ENCODE measurements around the gene ANXA11. TPM values are rescaled to one million over a fixed set of nuclear protein-coding genes. Genes with fewer than 3 reads are reported as not detected.

The ANXA11 gene
- total and polyA plus RNA-seq, 9 of the 15 experiments (the other 6 are each of a cell fraction or from before 2014, with no cell fraction given) = 43.6 to 212 (median 109) TPM

- TF ChIP-seq CEBPG (CRISPR knock-in tag; IDR thresholded peaks at IDR 0.05) (no peak), CEBPG (tag; conservative IDR thresholded peaks at IDR 0.05 in 1 of 2, IDR thresholded peaks at IDR 0.05 in 1 of 2) (no peak), ZNF133 (CRISPR knock-in tag; IDR thresholded peaks at IDR 0.05) (no peak), FOXK2 (conservative IDR thresholded peaks at IDR 0.05 in 1 of 2, IDR thresholded peaks at IDR 0.05 in 1 of 2; ENCODE audit: low read depth in 2 of 2) (peak; percentile 69 to 74; a peak in 3 of 4 replicates), CBX3 (IDR thresholded peaks at IDR 0.05; ENCODE audit: borderline replicate concordance in 1 of 2, low read length in 2 of 2) (no peak), ZNF699 (CRISPR knock-in tag; IDR thresholded peaks at IDR 0.05; ENCODE audit: insufficient replicate concordance) (no peak), CTCF (IDR thresholded peaks at IDR 0.05 in 2 of 3, conservative IDR thresholded peaks at IDR 0.05 in 1 of 3; ENCODE audit: insufficient read depth in 2 of 3, low read depth in 1 of 3, low read length in 3 of 3) (no peak), ZNF830 (CRISPR knock-in tag; IDR thresholded peaks at IDR 0.05) (no peak), SRF (CRISPR knock-in tag; IDR thresholded peaks at IDR 0.05) (no peak), E4F1 (CRISPR knock-in tag; IDR thresholded peaks at IDR 0.05; ENCODE audit: borderline replicate concordance) (no peak), U2AF2 (optimal IDR thresholded peaks at IDR 0.05; ENCODE audit: low read depth, low read length) (no peak), KDM4B (IDR thresholded peaks at IDR 0.05; ENCODE audit: borderline replicate concordance in 2 of 2, low read depth in 1 of 2) (no peak), CHD1 (IDR thresholded peaks at IDR 0.05; ENCODE audit: low read length) (no peak), HMGN3 (IDR thresholded peaks at IDR 0.05; ENCODE audit: borderline replicate concordance, extremely low read depth, insufficient read length, low read depth, low read length) (no peak), BRF2 (IDR thresholded peaks at IDR 0.05; ENCODE audit: borderline replicate concordance, insufficient read depth, insufficient read length) (no peak)
- TF ChIP-seq, protein P1, sequence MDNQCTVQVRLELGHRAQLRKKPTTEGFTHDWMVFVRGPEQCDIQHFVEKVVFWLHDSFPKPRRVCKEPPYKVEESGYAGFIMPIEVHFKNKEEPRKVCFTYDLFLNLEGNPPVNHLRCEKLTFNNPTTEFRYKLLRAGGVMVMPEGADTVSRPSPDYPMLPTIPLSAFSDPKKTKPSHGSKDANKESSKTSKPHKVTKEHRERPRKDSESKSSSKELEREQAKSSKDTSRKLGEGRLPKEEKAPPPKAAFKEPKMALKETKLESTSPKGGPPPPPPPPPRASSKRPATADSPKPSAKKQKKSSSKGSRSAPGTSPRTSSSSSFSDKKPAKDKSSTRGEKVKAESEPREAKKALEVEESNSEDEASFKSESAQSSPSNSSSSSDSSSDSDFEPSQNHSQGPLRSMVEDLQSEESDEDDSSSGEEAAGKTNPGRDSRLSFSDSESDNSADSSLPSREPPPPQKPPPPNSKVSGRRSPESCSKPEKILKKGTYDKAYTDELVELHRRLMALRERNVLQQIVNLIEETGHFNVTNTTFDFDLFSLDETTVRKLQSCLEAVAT (IDR thresholded peaks at IDR 0.05) = peak in 1 of 2 experiments; percentile 89; a peak in 2 of 4 replicates
- TF ChIP-seq, protein P2, sequence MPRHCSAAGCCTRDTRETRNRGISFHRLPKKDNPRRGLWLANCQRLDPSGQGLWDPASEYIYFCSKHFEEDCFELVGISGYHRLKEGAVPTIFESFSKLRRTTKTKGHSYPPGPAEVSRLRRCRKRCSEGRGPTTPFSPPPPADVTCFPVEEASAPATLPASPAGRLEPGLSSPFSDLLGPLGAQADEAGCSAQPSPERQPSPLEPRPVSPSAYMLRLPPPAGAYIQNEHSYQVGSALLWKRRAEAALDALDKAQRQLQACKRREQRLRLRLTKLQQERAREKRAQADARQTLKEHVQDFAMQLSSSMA (CRISPR knock-in tag; IDR thresholded peaks at IDR 0.05) = no peak
Observed at GRCh38 chr10:80187465-80188409, 17.6 kb downstream of the ANXA11 start (continued).

Data from K562 (cell line).